Measurements from ENCODE around the gene NOS1AP.

The NOS1AP gene

DNA sequence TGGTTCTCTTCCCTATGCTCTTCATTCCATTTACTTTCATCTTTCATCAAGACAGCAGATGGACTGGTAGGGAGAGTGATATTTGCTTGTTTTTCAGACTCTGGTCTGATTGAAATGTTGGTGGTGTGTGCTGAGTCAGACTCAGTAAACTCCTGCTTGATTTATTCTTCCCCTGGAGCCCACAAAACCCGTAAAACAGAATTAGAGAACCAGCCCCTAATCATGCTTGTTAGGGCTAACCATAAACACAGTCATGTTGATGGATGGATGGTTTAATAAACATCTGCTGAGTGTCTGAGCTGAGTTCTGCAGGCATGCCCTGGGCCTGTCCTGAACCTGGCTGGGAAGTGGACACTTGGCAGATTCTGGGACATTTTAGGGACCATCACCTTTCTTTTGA lies 24.8 kb downstream of the NOS1AP start:
- Histone ChIP-seq H3K9me3 (no peaks in the 10 kb centered on the region), H3K36me3 (no peaks in the 10 kb centered on the region)
- TF ChIP-seq, protein P1, sequence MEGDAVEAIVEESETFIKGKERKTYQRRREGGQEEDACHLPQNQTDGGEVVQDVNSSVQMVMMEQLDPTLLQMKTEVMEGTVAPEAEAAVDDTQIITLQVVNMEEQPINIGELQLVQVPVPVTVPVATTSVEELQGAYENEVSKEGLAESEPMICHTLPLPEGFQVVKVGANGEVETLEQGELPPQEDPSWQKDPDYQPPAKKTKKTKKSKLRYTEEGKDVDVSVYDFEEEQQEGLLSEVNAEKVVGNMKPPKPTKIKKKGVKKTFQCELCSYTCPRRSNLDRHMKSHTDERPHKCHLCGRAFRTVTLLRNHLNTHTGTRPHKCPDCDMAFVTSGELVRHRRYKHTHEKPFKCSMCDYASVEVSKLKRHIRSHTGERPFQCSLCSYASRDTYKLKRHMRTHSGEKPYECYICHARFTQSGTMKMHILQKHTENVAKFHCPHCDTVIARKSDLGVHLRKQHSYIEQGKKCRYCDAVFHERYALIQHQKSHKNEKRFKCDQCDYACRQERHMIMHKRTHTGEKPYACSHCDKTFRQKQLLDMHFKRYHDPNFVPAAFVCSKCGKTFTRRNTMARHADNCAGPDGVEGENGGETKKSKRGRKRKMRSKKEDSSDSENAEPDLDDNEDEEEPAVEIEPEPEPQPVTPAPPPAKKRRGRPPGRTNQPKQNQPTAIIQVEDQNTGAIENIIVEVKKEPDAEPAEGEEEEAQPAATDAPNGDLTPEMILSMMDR (IDR thresholded peaks at IDR 0.05): no peak

GRCh38 chr1:162094723-162095122 lies 25.2 kb downstream of the NOS1AP start:
- TF ChIP-seq, protein P1 (IDR thresholded peaks at IDR 0.05): no peak
- Histone ChIP-seq H3K36me3 (no peaks in the 10 kb centered on the region), H3K4me3 (ENCODE audit: low read depth in 1 of 2, low read length in 1 of 2) (no peak overlapping the region), H3K27ac (no peak overlapping the region), H3K9me3 (no peaks in the 10 kb centered on the region), H3K4me1 (ENCODE audit: control insufficient read depth in 1 of 2, insufficient read depth in 1 of 2, low read depth in 1 of 2, low read length in 1 of 2) (peaks cover 8 to 9% of the 10 kb centered on the region in 2 experiments), H3K27me3 (no peaks in the 10 kb centered on the region)

More for the DNA sequence above, 24.8 kb downstream of the NOS1AP start:
- Histone ChIP-seq H3K4me3 (ENCODE audit: low read depth in 1 of 2, low read length in 1 of 2) (no peak overlapping the region), H3K27me3 (no peaks in the 10 kb centered on the region), H3K4me1 (ENCODE audit: control insufficient read depth in 1 of 2, insufficient read depth in 1 of 2, low read depth in 1 of 2, low read length in 1 of 2) (peaks cover 8 to 9% of the 10 kb centered on the region in 2 experiments), H3K27ac (no peak overlapping the region)

GRCh38 chr1:162107911-162108310 lies 38.4 kb downstream of the NOS1AP start:
- no peaks in the 10 kb centered on the region for H3K9me3 ChIP-seq
- H3K4me3 ChIP-seq (ENCODE audit: low read depth in 1 of 2, low read length in 1 of 2): no peak overlapping the region
- peaks cover 15 to 16% of the 10 kb centered on the region in 2 experiments for H3K4me1 ChIP-seq (ENCODE audit: control insufficient read depth in 1 of 2, insufficient read depth in 1 of 2, low read depth in 1 of 2, low read length in 1 of 2)
- H3K36me3 ChIP-seq: no peaks in the 10 kb centered on the region
- no peaks in the 10 kb centered on the region for H3K27me3 ChIP-seq
- TF ChIP-seq, protein P1 (IDR thresholded peaks at IDR 0.05): no peak
- H3K27ac ChIP-seq: no peak overlapping the region

GRCh38 chr1:162108426-162108825 lies 38.9 kb downstream of the NOS1AP start:
- Histone ChIP-seq H3K27me3 (no peaks in the 10 kb centered on the region), H3K27ac (no peak overlapping the region), H3K4me3 (ENCODE audit: low read depth in 1 of 2, low read length in 1 of 2) (no peak overlapping the region), H3K9me3 (no peaks in the 10 kb centered on the region), H3K4me1 (ENCODE audit: control insufficient read depth in 1 of 2, insufficient read depth in 1 of 2, low read depth in 1 of 2, low read length in 1 of 2) (peaks cover 15% of the 10 kb centered on the region in 2 experiments), H3K36me3 (no peaks in the 10 kb centered on the region)
- TF ChIP-seq, protein P1 (IDR thresholded peaks at IDR 0.05): no peak

DNA sequence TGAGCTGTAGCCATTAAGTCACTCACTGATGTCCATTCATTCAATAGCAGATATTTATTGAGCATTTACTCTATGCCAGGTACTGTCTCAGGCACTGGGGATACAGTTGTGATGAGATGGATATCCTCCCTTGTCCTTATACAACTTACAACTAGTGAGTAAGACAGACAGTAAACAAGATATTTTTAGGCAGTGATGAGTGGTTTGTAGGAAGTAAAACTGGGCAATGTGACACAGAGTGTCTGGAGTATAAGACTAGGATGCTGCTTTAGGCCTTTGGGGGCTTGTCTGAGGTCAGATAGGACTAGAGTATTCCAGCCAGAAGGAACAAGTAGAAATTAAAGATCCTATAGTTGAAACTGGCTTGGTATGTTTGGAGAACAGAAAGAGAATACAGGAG lies 41.4 kb downstream of the NOS1AP start:
- TF ChIP-seq, protein P1 (IDR thresholded peaks at IDR 0.05): no peak
- H3K27ac ChIP-seq: no peak overlapping the region
- no peaks in the 10 kb centered on the region for H3K27me3 ChIP-seq
- H3K9me3 ChIP-seq: no peaks in the 10 kb centered on the region
- no peak overlapping the region for H3K4me3 ChIP-seq (ENCODE audit: low read depth in 1 of 2, low read length in 1 of 2)
- H3K36me3 ChIP-seq: no peaks in the 10 kb centered on the region
- H3K4me1 ChIP-seq (ENCODE audit: control insufficient read depth in 1 of 2, insufficient read depth in 1 of 2, low read depth in 1 of 2, low read length in 1 of 2): peaks cover 16% of the 10 kb centered on the region in 2 experiments

DNA sequence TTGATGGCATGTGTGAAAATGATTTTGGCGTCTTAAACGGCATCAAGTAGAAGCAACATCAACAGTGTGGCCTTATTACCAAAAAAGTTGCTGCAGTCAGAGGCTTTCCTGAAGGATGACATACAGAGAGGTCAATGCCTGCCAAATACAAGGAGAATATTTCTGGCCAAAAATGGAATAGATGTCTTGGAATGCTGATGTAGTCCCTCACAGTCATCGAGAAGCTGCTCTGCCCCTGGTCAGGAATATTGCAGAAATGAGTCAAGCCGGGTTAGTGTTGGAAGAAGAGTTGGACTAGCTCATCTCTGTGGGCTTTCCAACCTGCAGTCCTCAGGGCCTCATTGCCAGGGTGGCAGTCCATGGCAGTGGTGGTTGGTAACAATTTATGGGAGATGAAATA lies 42.1 kb downstream of the NOS1AP start:
- Histone ChIP-seq H3K27ac (no peak overlapping the region), H3K27me3 (no peaks in the 10 kb centered on the region), H3K9me3 (no peaks in the 10 kb centered on the region), H3K4me3 (ENCODE audit: low read depth in 1 of 2, low read length in 1 of 2) (no peak overlapping the region), H3K36me3 (no peaks in the 10 kb centered on the region), H3K4me1 (ENCODE audit: control insufficient read depth in 1 of 2, insufficient read depth in 1 of 2, low read depth in 1 of 2, low read length in 1 of 2) (peaks cover 16% of the 10 kb centered on the region in 2 experiments)
- TF ChIP-seq, protein P1 (IDR thresholded peaks at IDR 0.05): no peak
